ENCODE data around the gene TMEM205.

The TMEM205 gene

DNA sequence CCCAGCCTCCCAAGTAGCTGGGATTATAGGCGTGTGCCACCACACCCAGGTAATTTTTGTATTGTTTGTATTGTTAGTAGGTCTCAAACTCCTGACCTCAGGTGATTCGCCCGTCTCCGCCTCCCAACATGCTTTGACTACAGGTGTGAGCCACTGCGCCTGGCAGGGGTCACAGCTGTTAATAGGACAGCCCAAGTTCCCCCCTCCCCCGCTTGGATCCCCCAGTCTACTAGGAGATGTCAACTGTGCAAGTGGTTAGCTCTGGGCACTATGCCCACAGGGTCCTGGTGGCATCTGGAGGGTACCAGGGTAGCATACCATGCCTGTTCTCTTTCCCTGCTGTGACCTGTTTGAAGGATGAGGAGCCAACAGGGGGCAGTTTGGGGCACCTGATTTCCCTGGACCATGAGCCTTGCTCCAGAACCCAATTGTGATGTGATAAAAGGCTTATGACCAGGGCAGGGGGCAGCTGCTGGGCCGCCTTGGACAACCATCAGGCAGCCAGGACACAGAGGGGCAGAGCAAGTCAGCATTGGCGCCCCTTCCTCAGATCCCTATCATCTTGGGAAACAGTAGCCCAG lies 50.3 kb downstream of the TMEM205 start, which contains the start of gene TSPAN16:
TSS of gene TSPAN16 (plus strand) at position 496 of the 581 bp plus-strand sequence. CDS start 138 bp downstream, outside the sequence.
- peak in 1 of 2 experiments; percentile 19 for DNase-seq

GRCh38 chr19:11295180-11295579 lies 50.9 kb downstream of the TMEM205 start:
- DNase-seq, result no peak

GRCh38 chr19:11293433-11294389 lies 52.4 kb downstream of the TMEM205 start:
- peak; percentile 82 to 92 for DNase-seq

Data from NCI-H524 (cell line).